GM12872 (cell line): Measurements from ENCODE around the gene GALM.

ENCODE experiments used
- TF ChIP-seq, protein P1 (sequence below): IDR thresholded peaks from 3 replicates; pipeline ENCODE4 v1.5.1; 2011; ENCODE audit warnings: low read depth, mild to moderate bottlenecking, low read length, moderate library complexity; ENCODE audit not compliant: insufficient read depth

Gene GALM

DNA sequence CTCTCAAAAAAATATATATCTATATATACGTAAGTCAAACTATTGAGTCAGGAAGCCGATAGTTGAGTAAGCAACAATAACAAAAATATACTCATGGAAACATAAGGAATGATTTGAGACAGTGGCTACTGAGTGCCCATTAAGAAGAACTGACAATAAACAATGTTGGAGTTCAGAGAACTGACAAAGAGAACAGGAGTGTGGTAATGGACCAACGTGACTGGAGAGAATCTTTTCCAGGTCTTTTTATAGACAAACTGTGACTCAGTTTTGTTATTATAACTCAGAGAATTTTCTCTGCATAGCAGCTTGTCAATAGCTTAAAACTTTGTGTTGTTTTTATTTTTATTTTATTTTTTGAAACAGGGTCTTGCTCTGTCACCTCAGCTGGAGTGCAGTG lies 4.6 kb upstream of the GALM start:
- TF ChIP-seq, protein P1, sequence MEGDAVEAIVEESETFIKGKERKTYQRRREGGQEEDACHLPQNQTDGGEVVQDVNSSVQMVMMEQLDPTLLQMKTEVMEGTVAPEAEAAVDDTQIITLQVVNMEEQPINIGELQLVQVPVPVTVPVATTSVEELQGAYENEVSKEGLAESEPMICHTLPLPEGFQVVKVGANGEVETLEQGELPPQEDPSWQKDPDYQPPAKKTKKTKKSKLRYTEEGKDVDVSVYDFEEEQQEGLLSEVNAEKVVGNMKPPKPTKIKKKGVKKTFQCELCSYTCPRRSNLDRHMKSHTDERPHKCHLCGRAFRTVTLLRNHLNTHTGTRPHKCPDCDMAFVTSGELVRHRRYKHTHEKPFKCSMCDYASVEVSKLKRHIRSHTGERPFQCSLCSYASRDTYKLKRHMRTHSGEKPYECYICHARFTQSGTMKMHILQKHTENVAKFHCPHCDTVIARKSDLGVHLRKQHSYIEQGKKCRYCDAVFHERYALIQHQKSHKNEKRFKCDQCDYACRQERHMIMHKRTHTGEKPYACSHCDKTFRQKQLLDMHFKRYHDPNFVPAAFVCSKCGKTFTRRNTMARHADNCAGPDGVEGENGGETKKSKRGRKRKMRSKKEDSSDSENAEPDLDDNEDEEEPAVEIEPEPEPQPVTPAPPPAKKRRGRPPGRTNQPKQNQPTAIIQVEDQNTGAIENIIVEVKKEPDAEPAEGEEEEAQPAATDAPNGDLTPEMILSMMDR = no peak

DNA sequence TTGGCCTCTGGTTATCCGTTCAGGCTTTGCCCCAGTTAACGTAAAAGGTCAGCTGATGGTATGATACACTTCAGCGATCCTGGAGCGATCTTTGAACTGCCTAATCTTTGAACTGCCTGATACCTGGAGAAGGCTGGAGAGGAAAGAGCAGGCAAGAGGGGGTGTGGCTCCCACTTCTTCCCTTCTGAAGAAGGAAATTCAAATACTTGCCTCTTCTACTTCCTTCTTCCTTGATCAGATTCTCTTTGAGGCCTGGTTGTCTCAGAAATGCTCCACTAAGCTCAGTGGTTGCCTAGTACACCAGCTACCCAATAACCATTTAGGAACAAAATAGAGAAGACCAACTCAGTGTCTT lies 619 bp downstream of the GALM start:
- TF ChIP-seq, protein P1 = no peak

DNA sequence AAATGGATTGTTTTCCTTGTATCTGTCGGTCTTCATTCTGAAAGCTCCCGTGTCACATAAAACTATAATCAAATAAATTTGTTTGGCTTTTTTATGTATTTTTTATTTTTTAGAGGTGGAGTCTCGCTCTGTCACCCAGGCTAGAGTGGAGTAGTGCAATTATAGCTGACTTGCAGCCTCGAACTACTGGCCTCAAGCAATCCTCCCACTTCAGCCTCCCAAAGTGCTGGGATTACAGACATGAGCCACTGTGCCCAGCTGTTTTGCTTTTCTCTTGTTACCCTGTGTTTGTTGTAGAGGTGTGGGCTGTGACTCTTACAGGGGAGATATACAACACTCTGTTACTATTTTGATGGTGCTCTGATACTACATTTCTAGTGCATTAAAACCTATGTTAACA lies 2.2 kb downstream of the GALM start:
- TF ChIP-seq, protein P1 = no peak

DNA sequence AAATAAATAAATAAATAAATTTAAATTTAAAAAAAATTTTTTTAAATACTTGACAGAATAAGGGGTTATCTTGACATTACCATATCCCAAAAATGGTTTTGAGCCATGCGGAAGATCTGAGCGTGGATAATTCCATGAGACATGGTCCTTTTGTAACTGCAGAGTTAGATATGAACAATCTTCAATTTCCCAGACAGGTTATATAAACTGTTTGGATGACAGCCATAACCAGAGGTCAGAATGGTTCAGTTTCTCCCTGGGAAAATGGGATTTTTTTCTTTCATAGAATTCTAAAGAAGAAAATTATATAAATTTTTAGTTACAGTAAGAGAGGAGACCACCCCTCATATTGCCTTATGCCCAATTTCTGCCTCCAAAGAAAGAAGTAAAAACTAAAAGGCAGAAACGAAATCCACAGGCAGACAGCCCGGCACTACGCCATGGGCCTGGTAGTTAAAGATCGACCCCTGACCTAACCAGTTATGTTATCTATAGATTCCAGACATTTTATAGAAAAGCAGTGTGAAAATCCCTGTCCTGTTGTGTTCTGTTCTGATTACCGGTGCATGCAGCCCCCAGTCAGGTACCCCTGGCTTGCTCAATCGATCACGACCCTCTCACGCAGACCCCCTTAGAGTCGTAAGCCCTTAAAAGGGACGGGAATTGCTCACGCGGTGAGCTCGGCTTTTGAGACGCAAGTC lies 3.0 kb downstream of the GALM start:
- TF ChIP-seq, protein P1 = no peak

DNA sequence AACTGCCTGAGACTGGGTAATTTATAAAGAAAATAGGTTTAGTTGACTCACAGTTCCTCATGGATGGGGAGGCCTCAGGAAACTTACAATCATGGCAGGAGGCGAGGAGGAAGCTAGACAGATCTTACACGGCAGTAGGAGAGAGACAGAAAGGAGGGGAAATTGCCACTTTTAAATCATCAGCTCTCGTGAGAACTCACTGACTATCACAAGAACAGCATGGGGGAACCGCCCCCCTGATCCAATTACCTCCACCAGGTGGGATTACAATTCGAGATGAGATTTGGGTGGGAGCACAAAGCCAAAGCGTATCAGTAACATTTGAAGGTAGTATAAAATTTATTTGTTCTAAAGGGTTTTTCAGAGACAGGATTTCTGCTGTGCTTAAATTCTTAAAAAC lies 5.4 kb downstream of the GALM start:
- TF ChIP-seq, protein P1 = no peak

DNA sequence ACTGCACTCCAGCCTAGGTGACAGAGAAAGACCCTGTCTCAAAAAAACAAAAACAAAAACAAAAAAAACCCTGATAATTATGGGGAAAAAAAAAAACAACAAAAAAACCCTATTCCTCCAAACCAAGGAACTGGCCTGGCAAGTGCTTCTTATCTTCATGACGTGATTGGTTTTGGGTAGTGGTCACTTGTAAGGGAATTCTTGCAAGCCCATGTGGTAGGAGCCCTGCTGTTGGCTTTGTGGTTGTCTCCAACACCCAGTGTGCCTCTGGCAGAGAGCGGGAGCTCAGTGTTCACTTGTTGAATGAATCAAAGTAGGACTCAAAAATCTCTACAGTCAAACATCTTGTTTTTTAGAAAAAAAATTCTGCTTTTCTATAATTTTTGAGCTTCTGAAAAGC lies 6.0 kb downstream of the GALM start:
- TF ChIP-seq, protein P1 = no peak

DNA sequence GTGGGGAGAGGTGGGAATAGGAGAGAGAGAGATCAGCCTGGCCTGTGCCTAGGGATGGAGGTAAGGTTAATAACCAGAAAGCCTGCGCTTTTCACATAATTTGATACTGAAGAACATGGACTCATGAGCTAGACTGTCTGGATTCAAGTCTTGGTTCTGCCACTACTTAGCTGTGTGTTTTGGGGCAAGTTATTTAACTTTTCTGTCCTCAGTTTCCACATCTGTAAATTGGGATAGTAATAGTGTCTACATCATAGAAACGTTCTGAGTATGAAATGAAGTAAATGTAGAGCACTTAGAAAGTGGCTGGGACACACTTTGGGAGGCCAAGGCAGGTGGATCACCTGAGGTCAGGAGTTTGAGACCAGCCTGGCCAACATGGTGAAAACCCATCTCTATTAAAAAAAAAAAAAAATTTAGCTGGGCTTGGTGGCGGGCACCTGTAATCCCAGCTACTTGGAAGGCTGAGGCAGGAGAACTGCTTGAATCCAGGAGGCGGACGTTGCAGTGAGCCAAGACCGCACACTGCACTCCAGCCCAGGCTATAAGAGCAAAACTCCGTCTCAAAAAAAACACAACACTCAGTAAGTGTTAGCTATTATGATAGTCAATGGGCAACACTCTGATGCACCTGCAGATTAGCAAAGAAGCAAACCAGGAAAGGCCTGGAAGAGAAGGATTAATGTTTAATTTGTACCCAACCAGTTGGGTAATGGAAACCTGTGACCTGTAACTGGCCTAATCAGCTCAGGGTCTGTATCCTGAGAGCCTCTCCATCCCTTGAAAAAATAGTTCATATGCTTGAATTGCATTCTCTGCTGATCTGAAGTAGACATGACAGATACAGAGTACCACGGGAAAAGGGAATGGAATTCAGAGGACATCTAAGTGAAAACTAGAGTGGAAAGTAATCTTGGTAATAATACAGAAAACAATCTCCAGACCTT lies 6.8 kb downstream of the GALM start:
- TF ChIP-seq, protein P1 = no peak
